ENCODE measurements around the gene CREB5. TPM values are rescaled to one million over a fixed set of nuclear protein-coding genes. Genes with fewer than 3 reads are reported as not detected.

CREB5 gene
- total and polyA plus RNA-seq, 2 donors (not counting 3 experiments of a cell fraction or from before 2014, with no cell fraction given), result 19.6 to 28.4 TPM

GRCh38 chr7:28440055-28440601, 27.8 kb downstream of the CREB5 start:
- Histone ChIP-seq H3K9me1 (replicated peaks; ENCODE audit: control insufficient read depth, extremely low read depth, insufficient read depth, low read length) (no peaks in the 10 kb centered on the region), H3K36me3 (ENCODE audit: control insufficient read depth in 2 of 2, extremely low read depth in 1 of 2, insufficient read depth in 2 of 2, low read length in 2 of 2) (no peaks in the 10 kb centered on the region), H3K79me2 (ENCODE audit: control insufficient read depth, insufficient read depth, low read length) (no peaks in the 10 kb centered on the region), H3K27me3 (ENCODE audit: control insufficient read depth in 2 of 2, insufficient read depth in 2 of 2, low read length in 2 of 2) (peaks cover 5 to 9% of the 10 kb centered on the region in 2 experiments), H4K20me1 (replicated peaks; ENCODE audit: control insufficient read depth, extremely low read depth, insufficient read depth, low read length) (no peaks in the 10 kb centered on the region), H3K4me2 (ENCODE audit: insufficient read depth, low read length) (no peak overlapping the region), H3K9me3 (replicated peaks; ENCODE audit: control insufficient read depth, insufficient read depth, low read length) (no peaks in the 10 kb centered on the region), H3K4me3 (replicated peaks in 1 of 3; ENCODE audit: insufficient read depth in 1 of 3, low read depth in 1 of 3, low read length in 3 of 3) (no peak overlapping the region), H3K4me1 (ENCODE audit: control insufficient read depth, extremely low read depth, insufficient read depth, low read length) (no peaks in the 10 kb centered on the region), H3K27ac (ENCODE audit: insufficient read depth, low read depth, low read length) (no peak overlapping the region), H2AFZ (ENCODE audit: low read depth, low read length) (no peak overlapping the region), H3K9ac (replicated peaks; ENCODE audit: extremely low read depth, insufficient read depth, low read length) (no peak overlapping the region)
- dilution Hi-C loops (cut with MboI; ENCODE audit: extremely low pct_ligation_motif_present, low sequenced_read_pairs), result no loop called here
- BruUV-seq (replicated peaks), result no TSS peak
- ChIA-PET CTCF (no interaction called here), POLR2A (no interaction called here)
- TF ChIP-seq MAX (IDR thresholded peaks at IDR 0.05; ENCODE audit: insufficient read depth, insufficient read length) (no peak), FOS (IDR thresholded peaks at IDR 0.05; ENCODE audit: borderline replicate concordance, insufficient read depth, low read length) (no peak), MYC (IDR thresholded peaks at IDR 0.05; ENCODE audit: low read depth, low read length) (no peak), EZH2 (IDR thresholded peaks at IDR 0.05; ENCODE audit: borderline replicate concordance, low read depth, low read length, severe bottlenecking) (no peak), GATA2 (IDR thresholded peaks at IDR 0.05; ENCODE audit: insufficient read depth, insufficient read length, low read depth, low read length) (no peak), POLR2A (IDR thresholded peaks at IDR 0.05; ENCODE audit: low read depth, low read length) (no peak), CTCF (IDR thresholded peaks at IDR 0.05; ENCODE audit: extremely low read depth in 1 of 2, insufficient read depth in 1 of 2, low read depth in 1 of 2, low read length in 2 of 2) (no peak), POLR2AphosphoS5 (IDR thresholded peaks at IDR 0.05; ENCODE audit: insufficient read depth, low read depth, low read length) (no peak), JUN (IDR thresholded peaks at IDR 0.05; ENCODE audit: borderline replicate concordance, insufficient read depth, insufficient read length, low read depth) (no peak)
- FAIRE-seq (no peak), DNase-seq (ENCODE audit: low read depth, low spot score) (no peak)
- intact Hi-C loops (cut with micrococcal nuclease), result no loop called here

Measured in endothelial cell of umbilical vein (primary cell).